IPS-15b (cell line): ENCODE results near the gene TNC.

Experiments used
- H3K27me3 ChIP-seq: one replicate; pipeline ENCODE4 v1.6.1; 2013; ENCODE audit warnings: low read length; ENCODE audit not compliant: control insufficient read depth, insufficient read depth
- H3K36me3 ChIP-seq: one replicate; pipeline ENCODE4 v1.6.1; 2013; ENCODE audit warnings: low read length; ENCODE audit not compliant: control insufficient read depth, insufficient read depth
- H3K4me1 ChIP-seq: one replicate; pipeline ENCODE4 v1.6.1; 2013; ENCODE audit warnings: mild to moderate bottlenecking, low read length; ENCODE audit not compliant: control insufficient read depth, insufficient read depth
- H3K4me3 ChIP-seq: one replicate; pipeline ENCODE4 v1.5.1; 2013; ENCODE audit warnings: low read depth, low read length
- H3K9ac ChIP-seq: one replicate; pipeline ENCODE4 v1.6.1; 2013; ENCODE audit warnings: low read depth, mild to moderate bottlenecking, low read length
- H3K9me3 ChIP-seq: one replicate; pipeline ENCODE4 v1.6.1; 2013; ENCODE audit warnings: mild to moderate bottlenecking, low read length; ENCODE audit not compliant: control insufficient read depth, insufficient read depth

Gene TNC

DNA sequence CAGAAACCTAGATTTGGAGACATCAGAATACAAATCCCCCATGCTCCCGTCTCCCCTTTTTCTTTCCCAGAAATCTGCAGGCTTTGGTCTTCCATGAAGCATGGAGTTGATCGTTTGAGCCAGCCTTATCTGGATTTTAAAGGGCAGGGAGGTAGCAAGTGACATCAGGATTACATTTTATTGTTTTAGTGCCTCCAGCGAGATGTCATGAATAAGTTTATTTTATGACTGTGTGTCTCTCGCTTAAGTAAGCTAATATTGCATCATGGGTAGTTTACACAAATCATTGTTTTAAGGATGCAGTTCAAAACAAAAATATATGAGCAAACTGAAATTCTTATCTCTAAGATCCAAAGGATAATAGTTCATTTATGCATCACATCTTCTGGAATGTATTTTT lies 136.9 kb downstream of the TNC start:
- no peaks in the 10 kb centered on the region for H3K36me3 ChIP-seq
- H3K9me3 ChIP-seq: no peaks in the 10 kb centered on the region
- peaks cover 9% of the 10 kb centered on the region for H3K27me3 ChIP-seq
- no peaks in the 10 kb centered on the region for H3K4me1 ChIP-seq
- no peak overlapping the region for H3K4me3 ChIP-seq
- no peak overlapping the region for H3K9ac ChIP-seq

DNA sequence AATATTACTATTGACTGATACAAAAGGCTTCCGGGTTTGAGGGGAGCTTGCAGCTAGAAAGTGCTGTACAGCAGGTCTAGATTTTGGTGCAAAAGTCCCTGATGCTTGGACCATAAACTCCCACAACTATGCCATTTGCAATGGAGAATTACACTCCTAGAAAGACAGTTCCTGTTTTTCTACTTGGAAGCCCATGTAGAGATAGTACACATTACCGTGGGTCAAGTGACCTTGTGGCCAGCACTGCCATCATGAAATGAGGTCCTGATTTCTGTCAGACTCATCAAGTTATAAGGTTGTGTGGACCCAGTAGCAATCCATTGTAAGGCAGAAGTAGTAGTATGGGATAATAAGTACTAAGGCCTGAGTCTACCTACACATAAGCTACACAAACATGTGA lies 144.7 kb downstream of the TNC start:
- no peak overlapping the region for H3K4me3 ChIP-seq
- no peak overlapping the region for H3K9ac ChIP-seq
- H3K9me3 ChIP-seq: no peaks in the 10 kb centered on the region
- no peaks in the 10 kb centered on the region for H3K36me3 ChIP-seq
- H3K4me1 ChIP-seq: peaks cover 5% of the 10 kb centered on the region
- no peaks in the 10 kb centered on the region for H3K27me3 ChIP-seq

DNA sequence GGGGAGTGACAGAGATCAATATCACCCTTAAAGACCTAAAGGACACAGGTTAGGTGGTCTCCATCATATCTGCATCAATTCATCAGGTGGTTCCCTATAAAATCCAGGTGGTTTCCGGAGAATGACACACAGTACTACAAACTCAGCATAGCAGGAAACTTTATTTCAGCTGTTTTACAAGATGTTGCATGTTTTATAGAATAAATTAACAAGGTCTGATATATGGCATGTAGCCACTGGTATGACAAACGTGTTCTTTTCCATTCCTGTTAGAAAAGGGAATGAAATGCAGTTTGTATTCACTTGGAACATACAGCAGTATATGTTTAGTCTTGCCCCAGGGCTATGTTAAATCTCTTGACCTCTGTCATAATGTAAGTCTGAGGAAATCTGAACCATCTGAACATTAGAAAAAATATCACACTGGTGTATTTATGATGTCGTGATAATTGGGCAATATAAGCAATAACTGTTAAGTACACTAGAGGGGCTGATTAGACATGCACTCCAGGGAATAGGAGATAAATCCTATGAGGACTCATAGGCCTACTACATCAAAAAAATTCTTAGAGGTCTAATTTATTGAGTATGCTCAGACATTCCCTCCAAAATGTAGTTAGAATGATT lies 145.3 kb downstream of the TNC start:
- Histone ChIP-seq H3K4me3 (no peak overlapping the region), H3K9ac (no peak overlapping the region), H3K4me1 (peaks cover 5% of the 10 kb centered on the region), H3K27me3 (no peaks in the 10 kb centered on the region), H3K36me3 (no peaks in the 10 kb centered on the region), H3K9me3 (no peaks in the 10 kb centered on the region)
